Esophagus mucosa (tissue), 1 donor: Measurements from ENCODE around the gene ZNF81. TPM values are rescaled to one million over a fixed set of nuclear protein-coding genes. Genes with fewer than 3 reads are reported as not detected.
"Not testable (repeated sequence)": the region's sequence is repeated elsewhere in the genome, so short reads cannot be mapped to it uniquely, and the experiment has no call there.

Source experiments
- ATAC-seq: fragments of 200-7000 bp; cut with Tn5 transposase; one replicate; pipeline ENCODE4 v1.9.1; 2020
- total RNA-seq: library from RNA; stranded (reverse); gene quantifications from one replicate; pipeline ENCODE4 v1.2.4, GENCODE V29; 2023
- donor health status: DM: yes; HTN: yes; CAD: no.

Gene ZNF81
- total RNA-seq, 1 donor from 2014 or later, result 7.8 TPM

GRCh38 chrX:47846040-47846439 is 9.3 kb downstream of the ZNF81 start:
- no peak for ATAC-seq

- ATAC-seq, result no peak
These were observed 13.1 kb downstream of the ZNF81 start for GRCh38 chrX:47849778-47850177.

GRCh38 chrX:47850389-47850788 is 13.7 kb downstream of the ZNF81 start:
- ATAC-seq, result not testable (repeated sequence)

GRCh38 chrX:47850901-47851300 is 14.2 kb downstream of the ZNF81 start:
- ATAC-seq, result no peak

- no peak for ATAC-seq
These were observed 17.8 kb downstream of the ZNF81 start for GRCh38 chrX:47854474-47854873.

- no peak for ATAC-seq
These were observed 23.0 kb downstream of the ZNF81 start for GRCh38 chrX:47859686-47860085.

- no peak for ATAC-seq
These were observed 26.0 kb downstream of the ZNF81 start for GRCh38 chrX:47862680-47863079.

- ATAC-seq, result no peak
These were observed 26.5 kb downstream of the ZNF81 start for GRCh38 chrX:47863187-47863586.

- no peak for ATAC-seq
These were observed 27.6 kb downstream of the ZNF81 start for GRCh38 chrX:47864300-47864699.

- no peak for ATAC-seq
These were observed 28.1 kb downstream of the ZNF81 start for GRCh38 chrX:47864785-47865184.

- ATAC-seq, result no peak
These were observed 36.4 kb downstream of the ZNF81 start for GRCh38 chrX:47873123-47873522.

GRCh38 chrX:47877327-47877726 is 40.6 kb downstream of the ZNF81 start:
- ATAC-seq, result no peak

GRCh38 chrX:47878198-47878597 is 41.5 kb downstream of the ZNF81 start:
- no peak for ATAC-seq

GRCh38 chrX:47879463-47879862 is 42.8 kb downstream of the ZNF81 start:
- no peak for ATAC-seq

GRCh38 chrX:47880927-47881326 is 44.2 kb downstream of the ZNF81 start:
- ATAC-seq, result no peak

- ATAC-seq, result no peak
These were observed 48.8 kb downstream of the ZNF81 start for GRCh38 chrX:47885501-47885900.

GRCh38 chrX:47898024-47898423 is 61.3 kb downstream of the ZNF81 start:
- ATAC-seq, result no peak

GRCh38 chrX:47900833-47901232 is 64.1 kb downstream of the ZNF81 start:
- ATAC-seq, result no peak

- ATAC-seq, result no peak
These were observed 65.5 kb downstream of the ZNF81 start for GRCh38 chrX:47902161-47902560.

- ATAC-seq, result no peak
These were observed 79.3 kb downstream of the ZNF81 start for GRCh38 chrX:47915886-47916493.

- no peak for ATAC-seq
These were observed 81.6 kb downstream of the ZNF81 start for GRCh38 chrX:47918274-47918673.

- no peak for ATAC-seq
These were observed 90.5 kb downstream of the ZNF81 start for GRCh38 chrX:47927212-47927611.

GRCh38 chrX:47931970-47932369 is 95.3 kb downstream of the ZNF81 start:
- ATAC-seq, result not testable (repeated sequence)

- ATAC-seq, result no peak
These were observed 97.2 kb downstream of the ZNF81 start for GRCh38 chrX:47933946-47934345.

GRCh38 chrX:47936224-47936939 is 99.7 kb downstream of the ZNF81 start:
- ATAC-seq, result no peak
